ENCODE data around the gene COPZ1. TPM values are rescaled to one million over a fixed set of nuclear protein-coding genes. Genes with fewer than 3 reads are reported as not detected.

COPZ1 gene
- total and polyA plus RNA-seq, 9 of the 15 experiments (the other 6 are each of a cell fraction or from before 2014, with no cell fraction given) = 137 to 487 (median 233) TPM

- TF ChIP-seq REST (IDR thresholded peaks at IDR 0.05; ENCODE audit: borderline replicate concordance) (peak; percentile 92), REST (CRISPR knock-in tag; IDR thresholded peaks at IDR 0.05; ENCODE audit: low read depth) (no peak), ZNF143 (CRISPR knock-in tag; IDR thresholded peaks at IDR 0.05) (no peak), ZKSCAN1 (IDR thresholded peaks at IDR 0.05; ENCODE audit: low read depth, low read length) (no peak), PHTF2 (CRISPR knock-in tag; IDR thresholded peaks at IDR 0.05) (no peak; the same call in 1 of the 2 replicates), MLX (CRISPR knock-in tag; conservative IDR thresholded peaks at IDR 0.05) (no peak), PML (IDR thresholded peaks at IDR 0.05; ENCODE audit: low read length) (peak; percentile 72; the same call in 1 of the 2 replicates), FUS (optimal IDR thresholded peaks at IDR 0.05; ENCODE audit: low read depth, low read length) (no peak), MTA2 (IDR thresholded peaks at IDR 0.05; ENCODE audit: low read depth) (no peak), ZNF134 (CRISPR knock-in tag; conservative IDR thresholded peaks at IDR 0.05) (no peak)
- TF ChIP-seq, protein P1, sequence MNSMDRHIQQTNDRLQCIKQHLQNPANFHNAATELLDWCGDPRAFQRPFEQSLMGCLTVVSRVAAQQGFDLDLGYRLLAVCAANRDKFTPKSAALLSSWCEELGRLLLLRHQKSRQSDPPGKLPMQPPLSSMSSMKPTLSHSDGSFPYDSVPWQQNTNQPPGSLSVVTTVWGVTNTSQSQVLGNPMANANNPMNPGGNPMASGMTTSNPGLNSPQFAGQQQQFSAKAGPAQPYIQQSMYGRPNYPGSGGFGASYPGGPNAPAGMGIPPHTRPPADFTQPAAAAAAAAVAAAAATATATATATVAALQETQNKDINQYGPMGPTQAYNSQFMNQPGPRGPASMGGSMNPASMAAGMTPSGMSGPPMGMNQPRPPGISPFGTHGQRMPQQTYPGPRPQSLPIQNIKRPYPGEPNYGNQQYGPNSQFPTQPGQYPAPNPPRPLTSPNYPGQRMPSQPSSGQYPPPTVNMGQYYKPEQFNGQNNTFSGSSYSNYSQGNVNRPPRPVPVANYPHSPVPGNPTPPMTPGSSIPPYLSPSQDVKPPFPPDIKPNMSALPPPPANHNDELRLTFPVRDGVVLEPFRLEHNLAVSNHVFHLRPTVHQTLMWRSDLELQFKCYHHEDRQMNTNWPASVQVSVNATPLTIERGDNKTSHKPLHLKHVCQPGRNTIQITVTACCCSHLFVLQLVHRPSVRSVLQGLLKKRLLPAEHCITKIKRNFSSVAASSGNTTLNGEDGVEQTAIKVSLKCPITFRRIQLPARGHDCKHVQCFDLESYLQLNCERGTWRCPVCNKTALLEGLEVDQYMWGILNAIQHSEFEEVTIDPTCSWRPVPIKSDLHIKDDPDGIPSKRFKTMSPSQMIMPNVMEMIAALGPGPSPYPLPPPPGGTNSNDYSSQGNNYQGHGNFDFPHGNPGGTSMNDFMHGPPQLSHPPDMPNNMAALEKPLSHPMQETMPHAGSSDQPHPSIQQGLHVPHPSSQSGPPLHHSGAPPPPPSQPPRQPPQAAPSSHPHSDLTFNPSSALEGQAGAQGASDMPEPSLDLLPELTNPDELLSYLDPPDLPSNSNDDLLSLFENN (IDR thresholded peaks at IDR 0.05; ENCODE audit: low read depth in 2 of 2, low read length in 2 of 2) = peak in 1 of 2 experiments; percentile 58; a peak in 2 of 4 replicates
These were observed at the start of gene COPZ1 (continued) for GRCh38 chr12:54324617-54325441.
